Measurements from ENCODE around the gene PTPN7.

DNA sequence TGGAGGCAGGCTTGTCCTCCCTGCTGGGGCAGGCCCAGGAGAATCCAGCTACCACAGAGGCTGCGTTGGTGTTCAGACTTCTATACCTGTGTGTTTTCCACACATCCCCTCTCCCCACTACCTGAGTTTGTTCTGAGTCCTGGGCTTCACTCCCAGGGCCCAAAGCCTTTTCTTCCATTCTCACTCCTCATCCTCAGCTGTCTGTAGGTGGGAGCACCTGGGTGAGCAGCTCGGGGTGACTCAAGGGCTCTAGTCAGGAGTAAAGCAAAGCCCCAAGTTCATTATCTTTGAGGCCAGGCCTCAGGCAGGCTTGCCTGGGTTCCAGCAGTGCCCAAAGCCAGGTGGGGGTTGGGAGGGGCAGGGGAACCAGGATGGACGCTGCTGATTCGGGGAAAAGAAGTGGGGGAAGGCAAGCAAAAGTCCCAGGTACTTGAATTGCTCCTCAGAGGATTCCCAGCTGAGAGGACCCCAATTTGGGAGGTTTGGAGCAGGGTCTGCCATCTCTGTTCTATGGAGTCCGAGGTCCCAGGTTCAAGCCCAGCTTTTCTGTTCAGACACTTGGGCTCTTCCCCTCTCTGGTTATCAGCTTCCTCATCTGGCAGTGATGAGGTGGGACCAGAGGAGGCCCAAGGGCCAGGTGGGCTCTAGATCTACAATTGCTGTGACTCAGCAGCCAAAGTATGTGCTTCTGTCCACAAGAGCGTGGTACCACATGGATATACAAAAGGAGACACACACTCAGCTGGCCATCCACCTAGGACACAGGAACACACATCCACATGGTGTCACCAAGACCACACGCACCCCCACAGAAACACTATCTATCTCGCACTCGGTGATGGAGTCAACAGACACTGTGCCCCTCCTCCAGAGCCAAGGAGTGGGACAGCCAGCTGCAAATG, 5.8 kb upstream of the PTPN7 start:
- TF ChIP-seq, protein P1, sequence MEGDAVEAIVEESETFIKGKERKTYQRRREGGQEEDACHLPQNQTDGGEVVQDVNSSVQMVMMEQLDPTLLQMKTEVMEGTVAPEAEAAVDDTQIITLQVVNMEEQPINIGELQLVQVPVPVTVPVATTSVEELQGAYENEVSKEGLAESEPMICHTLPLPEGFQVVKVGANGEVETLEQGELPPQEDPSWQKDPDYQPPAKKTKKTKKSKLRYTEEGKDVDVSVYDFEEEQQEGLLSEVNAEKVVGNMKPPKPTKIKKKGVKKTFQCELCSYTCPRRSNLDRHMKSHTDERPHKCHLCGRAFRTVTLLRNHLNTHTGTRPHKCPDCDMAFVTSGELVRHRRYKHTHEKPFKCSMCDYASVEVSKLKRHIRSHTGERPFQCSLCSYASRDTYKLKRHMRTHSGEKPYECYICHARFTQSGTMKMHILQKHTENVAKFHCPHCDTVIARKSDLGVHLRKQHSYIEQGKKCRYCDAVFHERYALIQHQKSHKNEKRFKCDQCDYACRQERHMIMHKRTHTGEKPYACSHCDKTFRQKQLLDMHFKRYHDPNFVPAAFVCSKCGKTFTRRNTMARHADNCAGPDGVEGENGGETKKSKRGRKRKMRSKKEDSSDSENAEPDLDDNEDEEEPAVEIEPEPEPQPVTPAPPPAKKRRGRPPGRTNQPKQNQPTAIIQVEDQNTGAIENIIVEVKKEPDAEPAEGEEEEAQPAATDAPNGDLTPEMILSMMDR (IDR thresholded peaks at IDR 0.05; ENCODE audit: insufficient read depth, low read length, poor library complexity, severe bottlenecking): no peak
- no peak for TF ChIP-seq EZH2phosphoT487 (conservative IDR thresholded peaks at IDR 0.05; ENCODE audit: low read length)
